ENCODE results near the gene EFS.
"Not testable (repeated sequence)": the region's sequence is repeated elsewhere in the genome, so short reads cannot be mapped to it uniquely, and the experiment has no call there.

The EFS gene

GRCh38 chr14:23402296-23403138 is 37.5 kb upstream of the EFS start:
- TF ChIP-seq, protein P1, sequence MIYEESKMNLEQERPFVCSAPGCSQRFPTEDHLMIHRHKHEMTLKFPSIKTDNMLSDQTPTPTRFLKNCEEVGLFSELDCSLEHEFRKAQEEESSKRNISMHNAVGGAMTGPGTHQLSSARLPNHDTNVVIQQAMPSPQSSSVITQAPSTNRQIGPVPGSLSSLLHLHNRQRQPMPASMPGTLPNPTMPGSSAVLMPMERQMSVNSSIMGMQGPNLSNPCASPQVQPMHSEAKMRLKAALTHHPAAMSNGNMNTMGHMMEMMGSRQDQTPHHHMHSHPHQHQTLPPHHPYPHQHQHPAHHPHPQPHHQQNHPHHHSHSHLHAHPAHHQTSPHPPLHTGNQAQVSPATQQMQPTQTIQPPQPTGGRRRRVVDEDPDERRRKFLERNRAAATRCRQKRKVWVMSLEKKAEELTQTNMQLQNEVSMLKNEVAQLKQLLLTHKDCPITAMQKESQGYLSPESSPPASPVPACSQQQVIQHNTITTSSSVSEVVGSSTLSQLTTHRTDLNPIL (CRISPR knock-in tag; IDR thresholded peaks at IDR 0.05; ENCODE audit: low read depth): no peak
- TF ChIP-seq, protein P2, sequence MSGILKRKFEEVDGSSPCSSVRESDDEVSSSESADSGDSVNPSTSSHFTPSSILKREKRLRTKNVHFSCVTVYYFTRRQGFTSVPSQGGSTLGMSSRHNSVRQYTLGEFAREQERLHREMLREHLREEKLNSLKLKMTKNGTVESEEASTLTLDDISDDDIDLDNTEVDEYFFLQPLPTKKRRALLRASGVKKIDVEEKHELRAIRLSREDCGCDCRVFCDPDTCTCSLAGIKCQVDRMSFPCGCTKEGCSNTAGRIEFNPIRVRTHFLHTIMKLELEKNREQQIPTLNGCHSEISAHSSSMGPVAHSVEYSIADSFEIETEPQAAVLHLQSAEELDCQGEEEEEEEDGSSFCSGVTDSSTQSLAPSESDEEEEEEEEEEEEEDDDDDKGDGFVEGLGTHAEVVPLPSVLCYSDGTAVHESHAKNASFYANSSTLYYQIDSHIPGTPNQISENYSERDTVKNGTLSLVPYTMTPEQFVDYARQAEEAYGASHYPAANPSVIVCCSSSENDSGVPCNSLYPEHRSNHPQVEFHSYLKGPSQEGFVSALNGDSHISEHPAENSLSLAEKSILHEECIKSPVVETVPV (CRISPR knock-in tag; IDR thresholded peaks at IDR 0.05): no peak
- TF ChIP-seq ZNF8 (CRISPR knock-in tag; IDR thresholded peaks at IDR 0.05) (no peak), ZFP30 (CRISPR knock-in tag; IDR thresholded peaks at IDR 0.05) (no peak), ESRRG (CRISPR knock-in tag; IDR thresholded peaks at IDR 0.05) (no peak), CSDC2 (CRISPR knock-in tag; IDR thresholded peaks at IDR 0.05) (no peak), ZFP3 (CRISPR knock-in tag; IDR thresholded peaks at IDR 0.05) (no peak), GLIS3 (CRISPR knock-in tag; IDR thresholded peaks at IDR 0.05) (no peak), SNAI2 (CRISPR knock-in tag; IDR thresholded peaks at IDR 0.05) (no peak), ZNF70 (CRISPR knock-in tag; IDR thresholded peaks at IDR 0.05) (no peak), TOX (CRISPR knock-in tag; IDR thresholded peaks at IDR 0.05; ENCODE audit: borderline replicate concordance) (no peak)
- TF ChIP-seq, protein P3, sequence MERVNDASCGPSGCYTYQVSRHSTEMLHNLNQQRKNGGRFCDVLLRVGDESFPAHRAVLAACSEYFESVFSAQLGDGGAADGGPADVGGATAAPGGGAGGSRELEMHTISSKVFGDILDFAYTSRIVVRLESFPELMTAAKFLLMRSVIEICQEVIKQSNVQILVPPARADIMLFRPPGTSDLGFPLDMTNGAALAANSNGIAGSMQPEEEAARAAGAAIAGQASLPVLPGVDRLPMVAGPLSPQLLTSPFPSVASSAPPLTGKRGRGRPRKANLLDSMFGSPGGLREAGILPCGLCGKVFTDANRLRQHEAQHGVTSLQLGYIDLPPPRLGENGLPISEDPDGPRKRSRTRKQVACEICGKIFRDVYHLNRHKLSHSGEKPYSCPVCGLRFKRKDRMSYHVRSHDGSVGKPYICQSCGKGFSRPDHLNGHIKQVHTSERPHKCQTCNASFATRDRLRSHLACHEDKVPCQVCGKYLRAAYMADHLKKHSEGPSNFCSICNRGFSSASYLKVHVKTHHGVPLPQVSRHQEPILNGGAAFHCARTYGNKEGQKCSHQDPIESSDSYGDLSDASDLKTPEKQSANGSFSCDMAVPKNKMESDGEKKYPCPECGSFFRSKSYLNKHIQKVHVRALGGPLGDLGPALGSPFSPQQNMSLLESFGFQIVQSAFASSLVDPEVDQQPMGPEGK (CRISPR knock-in tag; IDR thresholded peaks at IDR 0.05; ENCODE audit: borderline replicate concordance): no peak
- ATAC-seq: peak; percentile 31; the same call in 1 of the 3 replicates

DNA sequence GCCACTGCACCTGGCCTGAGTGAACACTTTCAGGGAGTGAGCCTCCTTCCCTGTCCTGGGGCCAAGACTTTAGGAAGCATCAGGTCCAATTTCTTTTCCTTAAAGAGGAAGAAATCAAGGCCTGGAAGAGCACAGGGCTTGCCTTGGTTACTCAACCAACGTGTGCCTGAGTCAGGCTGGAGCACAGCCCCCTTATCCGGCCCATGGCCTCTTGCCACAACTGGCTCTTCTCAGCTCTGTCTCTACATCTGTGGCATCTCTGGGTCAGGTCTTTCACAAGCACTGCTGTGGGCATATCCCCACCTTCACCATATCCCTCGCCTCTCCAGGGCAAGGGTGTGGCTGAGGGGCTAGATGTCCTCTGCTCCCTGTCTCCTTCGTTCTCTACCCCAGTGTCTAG is 36.3 kb upstream of the EFS start:
- no peak for ATAC-seq
- TF ChIP-seq OSR1 (CRISPR knock-in tag; IDR thresholded peaks at IDR 0.05) (no peak), ZNF70 (CRISPR knock-in tag; IDR thresholded peaks at IDR 0.05) (no peak), GLIS3 (CRISPR knock-in tag; IDR thresholded peaks at IDR 0.05) (no peak), BACH2 (CRISPR knock-in tag; IDR thresholded peaks at IDR 0.05; ENCODE audit: borderline replicate concordance) (no peak), ISL1 (CRISPR knock-in tag; IDR thresholded peaks at IDR 0.05) (no peak), ZFP3 (CRISPR knock-in tag; IDR thresholded peaks at IDR 0.05) (no peak), ZNF8 (CRISPR knock-in tag; IDR thresholded peaks at IDR 0.05) (no peak)

DNA sequence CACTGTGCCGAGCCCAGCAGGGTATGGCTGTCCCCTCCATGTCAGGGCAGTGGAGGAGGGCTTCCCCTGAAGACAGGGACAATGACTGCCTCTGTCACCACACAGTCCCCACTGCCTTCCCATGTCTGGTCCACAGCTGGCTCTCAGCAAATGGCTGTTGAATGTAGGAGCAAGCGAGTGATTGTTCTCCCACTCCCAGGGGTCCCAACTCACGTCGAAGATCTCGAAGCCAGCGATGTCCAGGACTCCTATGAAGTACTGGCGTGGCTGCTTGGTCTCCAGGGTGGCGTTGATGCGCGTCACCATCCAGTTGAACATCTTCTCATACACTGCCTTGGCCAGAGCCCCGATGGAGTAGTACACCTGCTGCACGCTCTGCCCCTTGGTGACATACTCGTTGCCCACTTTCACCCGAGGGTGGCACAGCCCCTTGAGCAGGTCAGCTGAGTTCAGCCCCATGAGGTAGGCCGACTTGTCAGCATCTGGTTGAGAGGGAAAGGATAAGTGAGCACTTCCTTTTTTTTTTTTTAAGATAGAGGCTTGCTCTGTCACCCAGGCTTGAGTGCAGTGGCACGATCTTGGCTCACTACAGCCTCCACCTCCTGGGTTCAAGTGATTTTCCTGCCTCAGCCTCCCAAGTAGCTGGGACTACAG is 35.7 kb upstream of the EFS start:
- not testable (repeated sequence) for ATAC-seq

- TF ChIP-seq PPARA (CRISPR knock-in tag; IDR thresholded peaks at IDR 0.05; ENCODE audit: borderline replicate concordance) (no peak), ZFP30 (CRISPR knock-in tag; IDR thresholded peaks at IDR 0.05) (no peak), POU6F1 (CRISPR knock-in tag; IDR thresholded peaks at IDR 0.05; ENCODE audit: borderline replicate concordance, low read depth) (no peak), TSHZ2 (CRISPR knock-in tag; IDR thresholded peaks at IDR 0.05) (no peak), ESRRG (CRISPR knock-in tag; IDR thresholded peaks at IDR 0.05) (no peak)
- ATAC-seq: no peak
These were observed 34.6 kb upstream of the EFS start for GRCh38 chr14:23399591-23399990.
